ENCODE measurements around the gene DOCK8.

- TF ChIP-seq CTCF (conservative IDR thresholded peaks at IDR 0.05) (no peak), ZFX (IDR thresholded peaks at IDR 0.05) (no peak)
Measured at GRCh38 chr9:503326-503725, 288.7 kb downstream of the DOCK8 start.

Data from C4-2B (cell line).